K562 (cell line): ENCODE results near the gene CTRL. TPM values are rescaled to one million over a fixed set of nuclear protein-coding genes. Genes with fewer than 3 reads are reported as not detected.

Experiments
- ADNP ChIP-seq: fragments of 200-800 bp; sonication (Bioruptor generic); IDR thresholded peaks from 2 replicates; pipeline ENCODE4 v1.6.1; 2016; ENCODE audit warnings: missing genetic modification characterization, missing compliant biosample characterization
- FOXA3 ChIP-seq, 2 experiments: fragments of 450-650 bp in 1 of 2; sonication (generic) in 1 of 2; formaldehyde crosslinking; IDR thresholded peaks in 1 of 2; conservative IDR thresholded peaks in 1 of 2; 2 replicates each; pipeline versions ENCODE4 v1.4.0 to v1.8.0; 2020 to 2022; ENCODE audit warnings: mild to moderate bottlenecking in 2 of 2, missing genetic modification reagents in 1 of 2
- GABPB1 ChIP-seq: sonication (generic); formaldehyde crosslinking; IDR thresholded peaks from 2 replicates; pipeline ENCODE4 v1.8.0; 2022; ENCODE audit warnings: mild to moderate bottlenecking, missing genetic modification reagents
- NCOA6 ChIP-seq: fragments of 450-650 bp; IDR thresholded peaks from 2 replicates; pipeline ENCODE4 v1.6.1; 2017; ENCODE audit warnings: mild to moderate bottlenecking
- NR2C2 ChIP-seq, 2 experiments: fragments of 200-800 bp in 1 of 2; sonication (Bioruptor generic) in 1 of 2; sonication (generic) in 1 of 2; formaldehyde crosslinking in 1 of 2; IDR thresholded peaks; 2 replicates each; pipeline versions ENCODE4 v1.6.1 to v1.8.0; 2016 to 2022; ENCODE audit warnings: mild to moderate bottlenecking in 1 of 2, missing compliant biosample characterization in 1 of 2, missing genetic modification characterization in 1 of 2, missing genetic modification reagents in 1 of 2
- PHB2 ChIP-seq: fragments of 450-650 bp; IDR thresholded peaks from 2 replicates; pipeline ENCODE4 v1.6.1; 2017; ENCODE audit warnings: low read depth
- RFX5 ChIP-seq: IDR thresholded peaks from 2 replicates; pipeline ENCODE4 v1.6.1; 2011; ENCODE audit warnings: low read depth, mild to moderate bottlenecking, improper control_type of control experiment, low read length
- SUPT5H ChIP-seq: fragments of 450-650 bp; IDR thresholded peaks from 2 replicates; pipeline ENCODE4 v1.6.1; 2016
- TEAD4 ChIP-seq, 2 experiments: sonication (generic) in 1 of 2; formaldehyde crosslinking in 1 of 2; IDR thresholded peaks; 2 replicates each; pipeline versions ENCODE4 v1.6.1 to v1.8.0; 2012 to 2022; ENCODE audit warnings: borderline replicate concordance in 1 of 2, inconsistent platforms in 1 of 2, low read length in 1 of 2, mild to moderate bottlenecking in 1 of 2, missing genetic modification reagents in 1 of 2
- ZNF589 ChIP-seq: fragments of 200-800 bp; sonication (Bioruptor generic); IDR thresholded peaks from 2 replicates; pipeline ENCODE4 v1.6.1; 2016; ENCODE audit warnings: low read depth, missing genetic modification characterization, missing compliant biosample characterization
- polyA plus RNA-seq, 8 experiments: library from polyadenylated mRNA; depleted of rRNA in 4 of 8; stranded (reverse) in 5 of 8; unstranded in 3 of 8; fragments of >200 nt; fragmentation: Nextera tagmentation in 2 of 8; fragmentation: Illumina TruSeq in 1 of 8; extraction: Ambion mirVana in 2 of 8; extraction: Trizol in 1 of 8; gene quantifications; 2 replicates each; pipeline versions ENCODE4 v1.2.1 to v1.2.3, GENCODE V29; 2011 to 2014; ENCODE audit warnings: inconsistent platforms in 1 of 8, missing spikeins in 1 of 8
- total RNA-seq, 7 experiments: library from RNA; depleted of rRNA in 6 of 7; stranded (reverse); fragments of >200 nt in 6 of 7; fragmentation: Illumina TruSeq in 2 of 7; extraction: Trizol in 2 of 7; gene quantifications; 2 replicates each; pipeline versions ENCODE4 v1.2.1 to v1.2.3, GENCODE V29; 2011 to 2021; ENCODE audit warnings: low replicate concordance in 1 of 7
- TF ChIP-seq, protein P1 (sequence below): IDR thresholded peaks from 2 replicates; pipeline ENCODE4 v1.6.1; 2011; ENCODE audit not compliant: insufficient read length; ENCODE audit errors: extremely low read depth
- TF ChIP-seq, protein P2 (sequence below): sonication (generic); formaldehyde crosslinking; IDR thresholded peaks from 2 replicates; pipeline ENCODE4 v1.8.0; 2022; ENCODE audit warnings: missing genetic modification reagents, mild to moderate bottlenecking, moderate library complexity, borderline replicate concordance
- TF ChIP-seq, protein P3 (sequence below): fragments of 450-650 bp; IDR thresholded peaks from 2 replicates; pipeline ENCODE4 v1.6.1; 2016; ENCODE audit warnings: mild to moderate bottlenecking, moderate library complexity

Gene CTRL
- total and polyA plus RNA-seq, 9 of the 15 experiments (the other 6 are each of a cell fraction or from before 2014, with no cell fraction given), result 1.4 to 5.6 (median 2.5) TPM

DNA sequence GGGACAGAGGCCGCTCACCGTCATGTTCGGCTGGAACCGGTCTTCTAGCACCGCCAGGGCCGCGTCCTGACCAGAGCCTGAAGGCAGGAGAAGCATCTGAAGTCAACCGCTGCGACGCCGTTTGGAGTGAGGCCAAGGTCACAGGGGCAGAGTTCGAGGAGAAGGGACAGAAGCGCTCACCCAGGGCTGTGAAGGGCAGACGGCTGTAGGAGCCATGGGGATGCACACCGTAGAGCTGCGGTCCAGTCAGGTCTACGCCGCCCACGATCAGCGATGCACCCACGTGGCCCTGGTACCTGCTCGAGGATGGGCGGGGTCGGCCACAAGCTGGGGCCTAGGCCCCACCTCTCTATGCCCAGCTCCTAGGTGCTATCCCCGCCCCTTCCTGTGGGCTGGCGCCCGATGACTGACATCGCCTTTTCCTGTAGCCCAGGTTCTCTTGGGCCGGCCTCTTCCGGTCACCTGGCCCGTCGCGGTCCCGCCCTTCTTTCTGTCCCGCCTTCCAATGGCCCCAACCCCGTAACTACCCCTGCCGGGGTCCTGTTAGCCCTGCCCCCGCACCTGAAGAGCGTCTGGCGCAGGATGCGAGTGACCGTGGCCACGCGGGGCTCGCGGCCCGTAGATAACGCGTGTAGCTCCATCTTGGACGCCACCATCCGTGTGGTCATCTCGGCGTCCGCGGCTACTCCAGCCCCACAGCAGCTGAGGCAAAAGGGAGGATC is 3.9 kb upstream of the CTRL start (continued):
- TF ChIP-seq, protein P1, sequence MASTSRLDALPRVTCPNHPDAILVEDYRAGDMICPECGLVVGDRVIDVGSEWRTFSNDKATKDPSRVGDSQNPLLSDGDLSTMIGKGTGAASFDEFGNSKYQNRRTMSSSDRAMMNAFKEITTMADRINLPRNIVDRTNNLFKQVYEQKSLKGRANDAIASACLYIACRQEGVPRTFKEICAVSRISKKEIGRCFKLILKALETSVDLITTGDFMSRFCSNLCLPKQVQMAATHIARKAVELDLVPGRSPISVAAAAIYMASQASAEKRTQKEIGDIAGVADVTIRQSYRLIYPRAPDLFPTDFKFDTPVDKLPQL, result no peak
- no peak for TF ChIP-seq PHB2
- peak; percentile 93 for TF ChIP-seq SUPT5H
- TF ChIP-seq GABPB1 (CRISPR knock-in tag), result peak; percentile 95
- TF ChIP-seq RFX5, result no peak
- TF ChIP-seq ADNP (tag), result no peak
- TF ChIP-seq, protein P2, sequence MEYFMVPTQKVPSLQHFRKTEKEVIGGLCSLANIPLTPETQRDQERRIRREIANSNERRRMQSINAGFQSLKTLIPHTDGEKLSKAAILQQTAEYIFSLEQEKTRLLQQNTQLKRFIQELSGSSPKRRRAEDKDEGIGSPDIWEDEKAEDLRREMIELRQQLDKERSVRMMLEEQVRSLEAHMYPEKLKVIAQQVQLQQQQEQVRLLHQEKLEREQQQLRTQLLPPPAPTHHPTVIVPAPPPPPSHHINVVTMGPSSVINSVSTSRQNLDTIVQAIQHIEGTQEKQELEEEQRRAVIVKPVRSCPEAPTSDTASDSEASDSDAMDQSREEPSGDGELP (CRISPR knock-in tag), result peak; percentile 97
- TF ChIP-seq ZNF589 (CRISPR knock-in tag), result no peak
- peak; percentile 38; the same call in 1 of the 2 replicates for TF ChIP-seq TEAD4 (IDR thresholded peaks at IDR 0.05; ENCODE audit: low read length)
- 0 out of 2 replicates have a peak, but pooled peaks have one; percentile 27 for TF ChIP-seq TEAD4 (CRISPR knock-in tag; IDR thresholded peaks at IDR 0.05; ENCODE audit: borderline replicate concordance)
- TF ChIP-seq FOXA3 (CRISPR knock-in tag; conservative IDR thresholded peaks at IDR 0.05 in 1 of 2, IDR thresholded peaks at IDR 0.05 in 1 of 2), result 0 out of 4 replicates have a peak, but pooled peaks of 1 of the 2 experiments have one; percentile 35
- no peak for TF ChIP-seq NCOA6
- TF ChIP-seq NR2C2 (CRISPR knock-in tag; IDR thresholded peaks at IDR 0.05), result peak; percentile 50; the same call in 1 of the 2 replicates
- TF ChIP-seq NR2C2 (tag; IDR thresholded peaks at IDR 0.05), result peak; percentile 93
- TF ChIP-seq, protein P3, sequence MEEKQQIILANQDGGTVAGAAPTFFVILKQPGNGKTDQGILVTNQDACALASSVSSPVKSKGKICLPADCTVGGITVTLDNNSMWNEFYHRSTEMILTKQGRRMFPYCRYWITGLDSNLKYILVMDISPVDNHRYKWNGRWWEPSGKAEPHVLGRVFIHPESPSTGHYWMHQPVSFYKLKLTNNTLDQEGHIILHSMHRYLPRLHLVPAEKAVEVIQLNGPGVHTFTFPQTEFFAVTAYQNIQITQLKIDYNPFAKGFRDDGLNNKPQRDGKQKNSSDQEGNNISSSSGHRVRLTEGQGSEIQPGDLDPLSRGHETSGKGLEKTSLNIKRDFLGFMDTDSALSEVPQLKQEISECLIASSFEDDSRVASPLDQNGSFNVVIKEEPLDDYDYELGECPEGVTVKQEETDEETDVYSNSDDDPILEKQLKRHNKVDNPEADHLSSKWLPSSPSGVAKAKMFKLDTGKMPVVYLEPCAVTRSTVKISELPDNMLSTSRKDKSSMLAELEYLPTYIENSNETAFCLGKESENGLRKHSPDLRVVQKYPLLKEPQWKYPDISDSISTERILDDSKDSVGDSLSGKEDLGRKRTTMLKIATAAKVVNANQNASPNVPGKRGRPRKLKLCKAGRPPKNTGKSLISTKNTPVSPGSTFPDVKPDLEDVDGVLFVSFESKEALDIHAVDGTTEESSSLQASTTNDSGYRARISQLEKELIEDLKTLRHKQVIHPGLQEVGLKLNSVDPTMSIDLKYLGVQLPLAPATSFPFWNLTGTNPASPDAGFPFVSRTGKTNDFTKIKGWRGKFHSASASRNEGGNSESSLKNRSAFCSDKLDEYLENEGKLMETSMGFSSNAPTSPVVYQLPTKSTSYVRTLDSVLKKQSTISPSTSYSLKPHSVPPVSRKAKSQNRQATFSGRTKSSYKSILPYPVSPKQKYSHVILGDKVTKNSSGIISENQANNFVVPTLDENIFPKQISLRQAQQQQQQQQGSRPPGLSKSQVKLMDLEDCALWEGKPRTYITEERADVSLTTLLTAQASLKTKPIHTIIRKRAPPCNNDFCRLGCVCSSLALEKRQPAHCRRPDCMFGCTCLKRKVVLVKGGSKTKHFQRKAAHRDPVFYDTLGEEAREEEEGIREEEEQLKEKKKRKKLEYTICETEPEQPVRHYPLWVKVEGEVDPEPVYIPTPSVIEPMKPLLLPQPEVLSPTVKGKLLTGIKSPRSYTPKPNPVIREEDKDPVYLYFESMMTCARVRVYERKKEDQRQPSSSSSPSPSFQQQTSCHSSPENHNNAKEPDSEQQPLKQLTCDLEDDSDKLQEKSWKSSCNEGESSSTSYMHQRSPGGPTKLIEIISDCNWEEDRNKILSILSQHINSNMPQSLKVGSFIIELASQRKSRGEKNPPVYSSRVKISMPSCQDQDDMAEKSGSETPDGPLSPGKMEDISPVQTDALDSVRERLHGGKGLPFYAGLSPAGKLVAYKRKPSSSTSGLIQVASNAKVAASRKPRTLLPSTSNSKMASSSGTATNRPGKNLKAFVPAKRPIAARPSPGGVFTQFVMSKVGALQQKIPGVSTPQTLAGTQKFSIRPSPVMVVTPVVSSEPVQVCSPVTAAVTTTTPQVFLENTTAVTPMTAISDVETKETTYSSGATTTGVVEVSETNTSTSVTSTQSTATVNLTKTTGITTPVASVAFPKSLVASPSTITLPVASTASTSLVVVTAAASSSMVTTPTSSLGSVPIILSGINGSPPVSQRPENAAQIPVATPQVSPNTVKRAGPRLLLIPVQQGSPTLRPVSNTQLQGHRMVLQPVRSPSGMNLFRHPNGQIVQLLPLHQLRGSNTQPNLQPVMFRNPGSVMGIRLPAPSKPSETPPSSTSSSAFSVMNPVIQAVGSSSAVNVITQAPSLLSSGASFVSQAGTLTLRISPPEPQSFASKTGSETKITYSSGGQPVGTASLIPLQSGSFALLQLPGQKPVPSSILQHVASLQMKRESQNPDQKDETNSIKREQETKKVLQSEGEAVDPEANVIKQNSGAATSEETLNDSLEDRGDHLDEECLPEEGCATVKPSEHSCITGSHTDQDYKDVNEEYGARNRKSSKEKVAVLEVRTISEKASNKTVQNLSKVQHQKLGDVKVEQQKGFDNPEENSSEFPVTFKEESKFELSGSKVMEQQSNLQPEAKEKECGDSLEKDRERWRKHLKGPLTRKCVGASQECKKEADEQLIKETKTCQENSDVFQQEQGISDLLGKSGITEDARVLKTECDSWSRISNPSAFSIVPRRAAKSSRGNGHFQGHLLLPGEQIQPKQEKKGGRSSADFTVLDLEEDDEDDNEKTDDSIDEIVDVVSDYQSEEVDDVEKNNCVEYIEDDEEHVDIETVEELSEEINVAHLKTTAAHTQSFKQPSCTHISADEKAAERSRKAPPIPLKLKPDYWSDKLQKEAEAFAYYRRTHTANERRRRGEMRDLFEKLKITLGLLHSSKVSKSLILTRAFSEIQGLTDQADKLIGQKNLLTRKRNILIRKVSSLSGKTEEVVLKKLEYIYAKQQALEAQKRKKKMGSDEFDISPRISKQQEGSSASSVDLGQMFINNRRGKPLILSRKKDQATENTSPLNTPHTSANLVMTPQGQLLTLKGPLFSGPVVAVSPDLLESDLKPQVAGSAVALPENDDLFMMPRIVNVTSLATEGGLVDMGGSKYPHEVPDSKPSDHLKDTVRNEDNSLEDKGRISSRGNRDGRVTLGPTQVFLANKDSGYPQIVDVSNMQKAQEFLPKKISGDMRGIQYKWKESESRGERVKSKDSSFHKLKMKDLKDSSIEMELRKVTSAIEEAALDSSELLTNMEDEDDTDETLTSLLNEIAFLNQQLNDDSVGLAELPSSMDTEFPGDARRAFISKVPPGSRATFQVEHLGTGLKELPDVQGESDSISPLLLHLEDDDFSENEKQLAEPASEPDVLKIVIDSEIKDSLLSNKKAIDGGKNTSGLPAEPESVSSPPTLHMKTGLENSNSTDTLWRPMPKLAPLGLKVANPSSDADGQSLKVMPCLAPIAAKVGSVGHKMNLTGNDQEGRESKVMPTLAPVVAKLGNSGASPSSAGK, result peak; percentile 80; the same call in 1 of the 2 replicates
